Left ventricle myocardium inferior (tissue), 1 donor: ENCODE data around the gene BPIFB6. TPM values are rescaled to one million over a fixed set of nuclear protein-coding genes. Genes with fewer than 3 reads are reported as not detected.

Experiments
- DNase-seq: peaks from one replicate; pipeline ENCODE4 v3.0.0-alpha.2; 2020
- H3K27ac ChIP-seq: fragments of 200-600 bp; replicated peaks from 2 replicates; pipeline ENCODE4 v1.8.0; 2021
- H3K27me3 ChIP-seq: fragments of 200-600 bp; 2 replicates; pipeline ENCODE4 v1.8.0; 2021; ENCODE audit warnings: low read depth
- H3K36me3 ChIP-seq: fragments of 200-600 bp; 2 replicates; pipeline ENCODE4 v1.8.0; 2021
- H3K4me1 ChIP-seq: fragments of 200-600 bp; 2 replicates; pipeline ENCODE4 v1.8.0; 2021
- H3K4me3 ChIP-seq: fragments of 200-600 bp; 2 replicates; pipeline ENCODE4 v1.8.0; 2021; ENCODE audit warnings: mild to moderate bottlenecking, moderate library complexity
- H3K9me3 ChIP-seq: fragments of 200-600 bp; replicated peaks from 2 replicates; pipeline ENCODE4 v1.8.0; 2021
- CTCF ChIP-seq: fragments of 200-600 bp; IDR thresholded peaks from 2 replicates; pipeline ENCODE4 v1.8.0; 2021; ENCODE audit warnings: antibody characterized with exemption, mild to moderate bottlenecking, borderline replicate concordance
- intact Hi-C: fragments of 100-400 bp; cut with micrococcal nuclease; formaldehyde crosslinking; loops from one replicate; pipeline ENCODE4 v1.11.0; 2022
- total RNA-seq: library from RNA; stranded (reverse); fragmentation: NEBNext Ultra II Directional; extraction: Animal tissue kit (Norgen Biotek cat#: 25700); gene quantifications from one replicate; pipeline ENCODE4 v1.2.1, GENCODE V29; 2021
- donor health status: DM: no; HTN: yes; CAD: no; lungs with severe emphysema.

BPIFB6 gene
- total RNA-seq, 1 donor from 2014 or later: not detected

- DNase-seq: no peak
- no peak for TF ChIP-seq CTCF
- H3K36me3 ChIP-seq: no peaks in the 10 kb centered on the region
- intact Hi-C loops: no loop called here
- H3K27me3 ChIP-seq: peaks cover 23% of the 10 kb centered on the region
- H3K4me1 ChIP-seq: no peaks in the 10 kb centered on the region
- H3K4me3 ChIP-seq: no peak overlapping the region
- H3K27ac ChIP-seq: no peak overlapping the region
- no peaks in the 10 kb centered on the region for H3K9me3 ChIP-seq
Measured at GRCh38 chr20:33024243-33024560, 7.2 kb upstream of the BPIFB6 start.

- intact Hi-C loops: no loop called here
- Histone ChIP-seq H3K27ac (no peak overlapping the region), H3K27me3 (peaks cover 25% of the 10 kb centered on the region), H3K4me3 (no peak overlapping the region), H3K4me1 (no peaks in the 10 kb centered on the region), H3K9me3 (no peaks in the 10 kb centered on the region), H3K36me3 (no peaks in the 10 kb centered on the region)
- DNase-seq: no peak
- TF ChIP-seq CTCF: no peak
Measured at GRCh38 chr20:33024609-33025317, 6.7 kb upstream of the BPIFB6 start.

- peaks cover 25% of the 10 kb centered on the region for H3K27me3 ChIP-seq
- H3K4me3 ChIP-seq: no peak overlapping the region
- intact Hi-C loops: no loop called here
- no peaks in the 10 kb centered on the region for H3K9me3 ChIP-seq
- no peak for TF ChIP-seq CTCF
- H3K4me1 ChIP-seq: no peaks in the 10 kb centered on the region
- no peak for DNase-seq
- no peaks in the 10 kb centered on the region for H3K36me3 ChIP-seq
- H3K27ac ChIP-seq: no peak overlapping the region
Measured at GRCh38 chr20:33025318-33025876, 6.1 kb upstream of the BPIFB6 start.

GRCh38 chr20:33026072-33026778, 5.2 kb upstream of the BPIFB6 start:
- intact Hi-C loops: no loop called here
- no peak for DNase-seq

More at GRCh38 chr20:33026072-33026778, 5.2 kb upstream of the BPIFB6 start:
- no peak overlapping the region for H3K27ac ChIP-seq
- TF ChIP-seq CTCF: no peak
- no peaks in the 10 kb centered on the region for H3K4me1 ChIP-seq
- no peaks in the 10 kb centered on the region for H3K36me3 ChIP-seq
- no peaks in the 10 kb centered on the region for H3K9me3 ChIP-seq
- H3K27me3 ChIP-seq: peaks cover 25% of the 10 kb centered on the region
- no peak overlapping the region for H3K4me3 ChIP-seq
